GM12891 (cell line): Measurements from ENCODE around the gene CYP26C1.

ENCODE experiments used
- PAX5 ChIP-seq: IDR thresholded peaks from 2 replicates; pipeline ENCODE4 v1.6.1; 2011; ENCODE audit warnings: low read length, moderate library complexity, mild to moderate bottlenecking; ENCODE audit not compliant: insufficient read depth, severe bottlenecking
- POLR2A ChIP-seq: IDR thresholded peaks from 2 replicates; pipeline ENCODE4 v1.6.1; 2011; ENCODE audit warnings: low read depth, low read length, control low read depth
- POLR2AphosphoS5 ChIP-seq: IDR thresholded peaks from 2 replicates; pipeline ENCODE4 v1.6.1; 2011; ENCODE audit warnings: low read depth, low read length, control low read depth
- SPI1 ChIP-seq: IDR thresholded peaks from 2 replicates; pipeline ENCODE4 v1.6.1; 2011; ENCODE audit warnings: low read depth, low read length, control low read depth
- TAF1 ChIP-seq: IDR thresholded peaks from 2 replicates; pipeline ENCODE4 v1.6.1; 2011; ENCODE audit warnings: low read depth, low read length, control low read depth

- TF ChIP-seq POLR2A (no peak), POLR2AphosphoS5 (no peak), PAX5 (peak; percentile 8), TAF1 (no peak), SPI1 (no peak)
These were observed 2.0 kb downstream of the CYP26C1 start for GRCh38 chr10:93062514-93063143.
